Kidney epithelial cell (primary cell): ENCODE data around the gene ETS1. TPM values are rescaled to one million over a fixed set of nuclear protein-coding genes. Genes with fewer than 3 reads are reported as not detected.
A peak's percentile ranks its signal among the peaks of the same experiment; 100 is the strongest.

Source experiments
- DNase-seq: peaks from one replicate; pipeline ENCODE4 v3.0.0-alpha.2; 2010; ENCODE audit warnings: low read depth
- H3K27me3 ChIP-seq: 2 replicates; pipeline ENCODE4 v1.6.0; 2011; ENCODE audit warnings: low read length; ENCODE audit not compliant: control insufficient read depth, insufficient read depth
- H3K36me3 ChIP-seq: 2 replicates; pipeline ENCODE4 v1.5.1; 2011; ENCODE audit warnings: low read length; ENCODE audit not compliant: control insufficient read depth, insufficient read depth
- H3K4me3 ChIP-seq: 2 replicates; pipeline ENCODE4 v1.5.1; 2011; ENCODE audit warnings: low read depth, mild to moderate bottlenecking, control low read depth, low read length
- CTCF ChIP-seq: IDR thresholded peaks from 2 replicates; pipeline ENCODE4 v1.5.1; 2011; ENCODE audit warnings: mild to moderate bottlenecking, moderate library complexity, low read length, control low read depth, inconsistent platforms; ENCODE audit not compliant: insufficient read depth, poor library complexity, severe bottlenecking
- total RNA-seq: library from RNA; depleted of rRNA; stranded (reverse); fragments of >200 nt; gene quantifications from 2 replicates; pipeline ENCODE4 v1.2.3, GENCODE V29; 2015

The ETS1 gene
- total RNA-seq, 1 donor from 2014 or later = 224 TPM

DNA sequence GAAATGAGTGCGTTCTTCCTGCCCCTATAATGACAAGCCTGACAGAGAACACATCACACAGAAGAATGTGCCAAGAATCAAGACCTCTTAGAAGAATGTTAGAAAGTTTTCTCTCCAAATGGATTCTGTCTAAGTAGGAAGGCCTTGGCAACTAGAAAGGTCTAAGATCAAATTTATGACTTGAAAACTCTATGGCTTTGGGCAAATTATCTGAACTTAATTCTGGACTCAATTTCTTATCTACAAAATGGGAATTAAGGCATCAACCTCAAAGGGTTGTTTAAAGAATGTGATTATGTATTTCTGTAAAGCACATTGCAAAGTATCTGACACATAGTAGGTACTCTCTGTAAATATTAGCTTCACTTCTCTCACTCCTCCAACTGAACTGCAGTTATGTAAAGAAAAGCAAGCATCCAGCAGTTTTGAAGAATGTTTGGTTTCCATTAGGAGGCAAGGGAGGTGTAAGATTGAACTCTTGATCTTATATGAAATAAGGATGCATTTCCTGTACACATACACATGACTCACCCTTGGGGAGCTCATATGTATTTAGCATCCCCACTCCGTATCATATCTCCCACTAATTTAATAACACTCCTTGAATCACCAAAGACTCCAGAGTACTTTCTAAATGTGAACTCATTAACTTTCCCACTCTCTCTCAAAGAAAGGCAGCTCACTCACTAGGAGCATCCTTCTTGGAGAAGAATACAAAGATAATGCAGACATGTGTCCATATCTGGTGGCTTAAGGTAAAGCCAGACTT is 77.6 kb downstream of the ETS1 start:
- no peak overlapping the region for H3K4me3 ChIP-seq
- DNase-seq = no peak
- H3K27me3 ChIP-seq = no peaks in the 10 kb centered on the region
- H3K36me3 ChIP-seq = peaks cover 2% of the 10 kb centered on the region
- TF ChIP-seq CTCF = no peak

DNA sequence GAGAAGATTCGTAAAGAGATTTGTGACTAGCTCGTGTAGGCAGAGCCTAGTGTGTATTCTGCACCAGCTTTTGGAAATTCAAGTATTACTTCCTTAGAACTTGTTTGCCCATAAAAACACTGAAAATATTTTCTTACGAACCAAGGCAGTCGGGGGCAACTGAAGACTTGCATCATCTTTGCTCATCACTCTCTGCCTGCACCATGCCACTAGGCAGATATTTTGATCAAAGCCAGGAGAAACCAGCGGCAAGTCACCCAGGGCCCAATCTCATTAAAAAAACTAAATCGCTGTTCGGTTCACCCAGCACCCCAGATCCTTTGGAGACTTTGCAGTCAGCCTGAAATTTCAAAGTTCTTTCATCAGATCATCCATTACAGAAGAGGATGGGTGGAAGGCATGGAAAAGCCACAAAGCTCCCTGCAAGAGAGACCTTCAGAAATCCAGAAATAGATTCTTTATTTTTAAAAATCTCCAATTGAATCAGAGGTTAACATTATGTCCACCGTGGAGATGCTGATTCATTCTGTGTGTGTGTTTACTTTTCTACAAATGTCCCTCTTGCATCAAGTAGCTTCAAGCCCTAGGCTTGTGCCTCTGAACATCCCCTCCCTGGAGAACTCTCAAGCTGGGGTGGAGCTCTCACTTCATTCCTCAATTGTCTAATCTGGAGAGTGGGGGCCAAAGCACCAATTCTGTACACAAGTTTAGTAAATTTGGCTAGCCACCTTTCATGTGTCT is 78.4 kb downstream of the ETS1 start:
- TF ChIP-seq CTCF = no peak
- H3K4me3 ChIP-seq = no peak overlapping the region
- no peak for DNase-seq
- no peaks in the 10 kb centered on the region for H3K27me3 ChIP-seq
- H3K36me3 ChIP-seq = peaks cover 2% of the 10 kb centered on the region

DNA sequence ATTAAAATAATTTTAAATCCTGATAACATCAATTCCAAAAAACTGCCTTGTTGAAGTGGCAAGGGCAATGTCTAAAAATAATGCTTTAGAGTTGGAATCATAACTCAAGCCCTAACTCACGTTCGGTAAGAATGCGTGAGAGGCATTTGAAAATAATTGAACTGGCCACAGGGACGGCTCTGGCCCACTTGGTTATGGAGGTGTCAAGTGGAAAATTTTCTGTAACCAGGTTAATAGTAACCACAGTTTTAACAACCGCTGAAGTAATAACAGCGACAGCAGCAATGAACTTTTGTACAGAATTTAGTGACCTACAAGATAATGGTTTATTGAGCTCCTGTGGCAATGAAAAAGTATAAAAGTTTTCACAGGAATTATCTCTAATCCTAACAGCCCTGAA is 79.4 kb downstream of the ETS1 start:
- Histone ChIP-seq H3K36me3 (peaks cover 2% of the 10 kb centered on the region), H3K4me3 (no peak overlapping the region), H3K27me3 (no peaks in the 10 kb centered on the region)
- no peak for DNase-seq
- no peak for TF ChIP-seq CTCF

DNA sequence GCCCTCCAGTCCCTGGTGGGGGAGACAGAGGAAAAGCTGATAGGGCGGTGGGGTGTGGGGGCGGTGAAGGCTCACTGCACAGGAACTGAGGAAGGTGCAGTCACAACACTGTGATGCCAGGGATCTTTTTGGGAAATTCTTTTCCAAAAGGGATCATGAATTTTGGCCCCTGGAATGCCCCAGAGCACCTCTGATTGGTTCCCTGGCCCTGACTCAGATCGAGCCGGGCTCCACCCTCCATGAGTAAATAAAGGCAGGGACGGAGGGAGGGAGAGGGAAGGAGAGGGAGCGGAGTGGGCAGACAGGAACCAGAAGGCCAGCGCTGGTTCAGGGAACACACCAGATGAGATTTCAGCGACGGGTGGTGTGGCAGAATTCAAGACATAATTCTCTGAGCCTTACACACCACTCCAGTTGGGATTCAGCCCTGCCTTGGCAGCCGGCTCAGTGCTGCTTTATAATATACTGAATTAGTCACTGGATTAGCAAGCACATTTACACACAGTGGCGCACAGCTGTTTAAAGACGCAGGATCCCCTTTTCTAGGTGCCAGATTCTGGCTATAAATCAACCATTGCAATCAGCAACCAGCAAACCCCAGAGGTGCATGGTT is 80.3 kb downstream of the ETS1 start:
- no peak for DNase-seq
- TF ChIP-seq CTCF = no peak
- Histone ChIP-seq H3K4me3 (peak overlapping the region; percentile 14), H3K27me3 (no peaks in the 10 kb centered on the region), H3K36me3 (peaks cover 2% of the 10 kb centered on the region)

DNA sequence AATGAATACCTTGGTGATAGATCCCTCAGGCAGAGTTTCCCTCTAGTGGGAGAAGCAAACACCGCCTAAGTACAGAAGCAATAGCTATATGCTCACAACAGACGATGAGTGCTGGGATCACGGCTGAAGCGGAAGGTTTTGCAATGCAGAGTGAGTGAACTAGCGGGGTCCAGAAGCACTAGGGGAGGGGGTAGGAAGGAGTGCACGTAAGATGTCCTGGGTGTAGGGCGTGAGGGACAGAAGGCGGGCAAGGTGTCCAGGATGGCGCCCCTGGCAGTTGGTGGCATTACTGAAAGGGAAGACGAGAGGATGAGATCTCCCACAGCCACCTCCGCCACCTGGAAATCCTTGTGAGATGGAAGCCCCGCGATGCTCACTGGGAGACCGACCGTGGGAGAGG is 81.0 kb downstream of the ETS1 start:
- no peak overlapping the region for H3K4me3 ChIP-seq
- DNase-seq = no peak
- H3K27me3 ChIP-seq = no peaks in the 10 kb centered on the region
- peaks cover 2% of the 10 kb centered on the region for H3K36me3 ChIP-seq
- TF ChIP-seq CTCF = no peak
